Spleen (tissue), 7 donors: ENCODE results near the gene NRG3.

Experiments used
- POLR2A ChIP-seq, 3 donors: fragments of 450-650 bp; IDR thresholded peaks; one replicate each; pipeline ENCODE4 v1.5.1; 2017; ENCODE audit warnings: antibody characterized with exemption in 3 of 3, mild to moderate bottlenecking in 1 of 3
- POLR2AphosphoS5 ChIP-seq, 3 donors: sonication (generic); formaldehyde crosslinking; IDR thresholded peaks; one replicate each; pipeline ENCODE4 v1.5.1; 2017; ENCODE audit warnings: antibody characterized with exemption in 3 of 3
- TF ChIP-seq, protein P1 (sequence below), 11 experiments: fragments of 200-600 bp in 7 of 11; fragments of 450-650 bp in 4 of 11; sonication (generic) in 4 of 11; IDR thresholded peaks in 8 of 11; conservative IDR thresholded peaks in 3 of 11; 1 replicate in 7 of 11; 2 replicates in 4 of 11; pipeline versions ENCODE4 v1.4.0 to v1.8.0; 2016 to 2021; ENCODE audit warnings: antibody characterized with exemption in 11 of 11, inconsistent platforms in 4 of 11, mild to moderate bottlenecking in 1 of 11
- donor health status: DM: no; HTN: no; CAD: no; lungs with moderate emphysema.
- donor health status: DM: no; HTN: no; CAD: no.
- donor health status: DM: no; HTN: no; CAD: no.

DNA sequence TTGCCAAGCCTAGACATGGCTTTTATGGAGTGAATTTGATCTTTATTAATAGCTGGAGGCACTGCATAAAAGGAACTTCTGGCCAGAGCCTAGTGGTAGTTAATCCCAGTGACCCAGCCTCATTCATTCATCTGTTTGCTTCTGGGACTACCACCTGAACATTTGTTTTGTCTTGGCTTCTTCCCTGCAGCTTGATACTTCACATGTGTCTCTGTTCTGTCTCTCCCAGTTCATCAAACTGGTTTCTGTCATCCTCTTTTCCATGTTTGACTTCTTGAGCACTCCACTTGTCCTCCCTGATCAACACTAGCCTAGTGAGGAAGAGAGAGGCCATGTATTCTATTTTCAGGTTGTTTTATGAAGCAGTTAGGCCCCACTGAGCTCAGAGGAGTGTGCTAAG, 163.6 kb downstream of the NRG3 start:
- no peak for TF ChIP-seq POLR2A (IDR thresholded peaks at IDR 0.05)
- TF ChIP-seq, protein P1, sequence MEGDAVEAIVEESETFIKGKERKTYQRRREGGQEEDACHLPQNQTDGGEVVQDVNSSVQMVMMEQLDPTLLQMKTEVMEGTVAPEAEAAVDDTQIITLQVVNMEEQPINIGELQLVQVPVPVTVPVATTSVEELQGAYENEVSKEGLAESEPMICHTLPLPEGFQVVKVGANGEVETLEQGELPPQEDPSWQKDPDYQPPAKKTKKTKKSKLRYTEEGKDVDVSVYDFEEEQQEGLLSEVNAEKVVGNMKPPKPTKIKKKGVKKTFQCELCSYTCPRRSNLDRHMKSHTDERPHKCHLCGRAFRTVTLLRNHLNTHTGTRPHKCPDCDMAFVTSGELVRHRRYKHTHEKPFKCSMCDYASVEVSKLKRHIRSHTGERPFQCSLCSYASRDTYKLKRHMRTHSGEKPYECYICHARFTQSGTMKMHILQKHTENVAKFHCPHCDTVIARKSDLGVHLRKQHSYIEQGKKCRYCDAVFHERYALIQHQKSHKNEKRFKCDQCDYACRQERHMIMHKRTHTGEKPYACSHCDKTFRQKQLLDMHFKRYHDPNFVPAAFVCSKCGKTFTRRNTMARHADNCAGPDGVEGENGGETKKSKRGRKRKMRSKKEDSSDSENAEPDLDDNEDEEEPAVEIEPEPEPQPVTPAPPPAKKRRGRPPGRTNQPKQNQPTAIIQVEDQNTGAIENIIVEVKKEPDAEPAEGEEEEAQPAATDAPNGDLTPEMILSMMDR (IDR thresholded peaks at IDR 0.05 in 8 of 11, conservative IDR thresholded peaks at IDR 0.05 in 3 of 11), result no peak
- TF ChIP-seq POLR2AphosphoS5 (IDR thresholded peaks at IDR 0.05), result no peak
